ENCODE data around the gene PALD1. TPM values are rescaled to one million over a fixed set of nuclear protein-coding genes. Genes with fewer than 3 reads are reported as not detected.

The PALD1 gene
- total and polyA plus RNA-seq, 2 experiments from 2014 or later, result 11.9 to 58.2 TPM

DNA sequence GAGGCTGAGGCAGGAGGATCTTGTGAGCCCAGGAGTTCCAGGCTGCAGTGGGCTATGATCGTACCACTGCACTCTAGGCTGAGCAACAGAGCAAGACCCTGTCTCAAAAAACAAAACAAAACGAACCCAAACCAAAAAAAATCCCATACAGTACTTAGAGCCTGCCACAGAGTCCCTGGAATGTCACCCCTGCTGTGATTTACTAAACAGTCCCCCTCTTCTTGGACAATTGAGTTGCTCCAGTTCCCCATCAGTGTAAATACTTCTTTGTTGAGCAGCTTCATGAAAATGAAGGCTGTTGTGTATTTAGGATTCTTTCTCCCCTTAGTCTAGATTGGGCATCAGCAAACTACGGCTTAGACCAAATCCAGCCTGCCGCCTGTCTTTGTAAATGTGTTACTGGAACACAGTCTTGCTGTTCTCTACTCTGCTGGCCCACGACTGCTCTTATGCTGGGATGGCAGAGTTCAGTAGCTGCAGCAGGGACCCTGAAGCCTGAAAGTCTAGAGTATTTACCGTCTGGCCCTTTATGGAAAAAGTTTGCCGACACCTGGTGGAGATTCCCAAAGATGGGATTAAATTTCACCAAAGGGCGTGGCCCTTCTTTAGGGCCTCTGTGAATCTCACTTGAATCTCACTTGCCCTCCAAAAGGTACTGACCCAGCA, 57.8 kb downstream of the PALD1 start:
- Histone ChIP-seq H4K20me1 (replicated peaks; ENCODE audit: insufficient read depth) (no peaks in the 10 kb centered on the region), H3K36me3 (ENCODE audit: insufficient read depth) (no peaks in the 10 kb centered on the region; the same call in 1 of the 2 replicates), H2AFZ (no peak overlapping the region), H3K4me1 (ENCODE audit: insufficient read depth) (peaks cover 11% of the 10 kb centered on the region), H3K9me2 (ENCODE audit: insufficient read depth) (no peaks in the 10 kb centered on the region), H3K27me3 (ENCODE audit: insufficient read depth) (no peaks in the 10 kb centered on the region), H3F3A (replicated peaks; ENCODE audit: low read depth) (no peaks in the 10 kb centered on the region), H3K79me2 (replicated peaks; ENCODE audit: insufficient read depth) (no peaks in the 10 kb centered on the region), H3K27ac (ENCODE audit: low read depth) (peak overlapping the region; percentile 76), H3K4me2 (peak overlapping the region; percentile 54), H3K4me3 (no peak overlapping the region)
- Mint-ChIP-seq H3K27ac (peak overlapping the region; percentile 30; the same call in 1 of the 2 replicates), H3K9me3 (no peaks in the 10 kb centered on the region), H3K4me3 (no peak overlapping the region), H3K4me1 (peaks cover 15% of the 10 kb centered on the region), H3K36me3 (ENCODE audit: low read depth) (peaks cover 11% of the 10 kb centered on the region; the same call in 1 of the 3 replicates), H3K27me3 (ENCODE audit: insufficient read depth, low read depth, poor library complexity) (peaks cover 14% of the 10 kb centered on the region)
- peak; percentile 76 for DNase-seq (ENCODE audit: low spot score)
- ATAC-seq, result peak; percentile 6; the same call in 2 of the 3 replicates
- TF ChIP-seq POLR2AphosphoS5 (IDR thresholded peaks at IDR 0.05; ENCODE audit: low read depth) (no peak), EZH2phosphoT487 (IDR thresholded peaks at IDR 0.05; ENCODE audit: unreplicated experiment) (no peak), ZNF462 (CRISPR knock-in tag; IDR thresholded peaks at IDR 0.05) (no peak), CTCF (conservative IDR thresholded peaks at IDR 0.05; ENCODE audit: low read depth in 2 of 2) (peak in 1 of 2 experiments; percentile 25; a peak in 2 of 4 replicates), STAT1 (IDR thresholded peaks at IDR 0.05; ENCODE audit: unreplicated experiment) (no peak), REST (IDR thresholded peaks at IDR 0.05; ENCODE audit: unreplicated experiment) (no peak)
